KMS-11 (cell line): Measurements from ENCODE around the gene ADAMTS12.

Source experiments
- H2AFZ ChIP-seq: fragments of 200-600 bp; sonication (generic); 2 replicates; pipeline ENCODE4 v1.6.1; 2016; ENCODE audit warnings: antibody characterized with exemption, mixed run types, low read depth
- H3K27ac ChIP-seq: fragments of 200-600 bp; sonication (generic); 2 replicates; pipeline ENCODE4 v1.6.1; 2016; ENCODE audit warnings: mild to moderate bottlenecking, mixed run types
- H3K27me3 ChIP-seq: fragments of 200-600 bp; sonication (generic); 2 replicates; pipeline ENCODE4 v1.6.1; 2017; ENCODE audit warnings: mild to moderate bottlenecking, low read depth, mixed run types, moderate library complexity; ENCODE audit not compliant: insufficient read depth
- H3K36me3 ChIP-seq: fragments of 200-600 bp; sonication (generic); 2 replicates; pipeline ENCODE4 v1.6.1; 2017; ENCODE audit warnings: mild to moderate bottlenecking, mixed run types; ENCODE audit not compliant: insufficient read depth
- H3K4me1 ChIP-seq: fragments of 200-600 bp; sonication (generic); 2 replicates; pipeline ENCODE4 v1.6.1; 2016; ENCODE audit warnings: mild to moderate bottlenecking, low read depth, mixed run types; ENCODE audit not compliant: poor library complexity, severe bottlenecking
- H3K4me2 ChIP-seq: fragments of 200-600 bp; sonication (generic); 2 replicates; pipeline ENCODE4 v1.7.0; 2016; ENCODE audit warnings: mild to moderate bottlenecking, mixed run types
- H3K4me3 ChIP-seq: fragments of 200-600 bp; sonication (generic); IDR thresholded peaks from 2 replicates; pipeline ENCODE4 v1.6.1; 2017; ENCODE audit warnings: low read depth, low read length, mixed read lengths; ENCODE audit not compliant: insufficient read depth
- H3K79me2 ChIP-seq: fragments of 200-600 bp; sonication (generic); 2 replicates; pipeline ENCODE4 v1.6.1; 2016; ENCODE audit warnings: low read depth, mixed run types; ENCODE audit not compliant: insufficient read depth
- H3K9ac ChIP-seq: fragments of 200-600 bp; sonication (generic); 2 replicates; pipeline ENCODE4 v1.6.1; 2016; ENCODE audit warnings: mild to moderate bottlenecking, mixed run types
- H4K20me1 ChIP-seq: fragments of 200-600 bp; sonication (generic); 2 replicates; pipeline ENCODE4 v1.6.1; 2016; ENCODE audit warnings: mild to moderate bottlenecking, mixed run types; ENCODE audit not compliant: insufficient read depth
- TF ChIP-seq, protein P1 (sequence below): fragments of 200-600 bp; sonication (generic); conservative IDR thresholded peaks from 2 replicates; pipeline ENCODE4 v1.6.1; 2017; ENCODE audit warnings: low read depth, mild to moderate bottlenecking, antibody characterized with exemption, low read length, moderate library complexity, mixed read lengths

Gene ADAMTS12

DNA sequence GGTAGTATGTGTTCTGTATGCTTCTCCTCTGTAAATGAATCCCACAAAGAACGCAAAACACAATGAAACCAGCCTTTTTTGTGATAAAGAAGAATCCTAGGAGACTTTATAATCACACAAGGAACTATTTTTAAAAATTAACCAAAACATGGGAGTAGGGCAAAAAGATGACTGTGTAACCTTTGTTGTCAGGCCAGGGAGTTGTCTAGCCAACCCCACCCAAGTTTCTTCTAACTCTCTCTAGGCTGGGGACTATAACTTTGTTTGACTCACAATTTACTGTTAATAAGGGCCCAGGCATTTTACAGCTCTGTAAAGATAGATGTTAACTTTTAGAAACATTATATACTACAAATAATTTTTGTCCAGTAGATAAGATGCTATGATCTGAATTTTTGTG lies 176.1 kb downstream of the ADAMTS12 start:
- H3K9ac ChIP-seq: no peak overlapping the region
- TF ChIP-seq, protein P1, sequence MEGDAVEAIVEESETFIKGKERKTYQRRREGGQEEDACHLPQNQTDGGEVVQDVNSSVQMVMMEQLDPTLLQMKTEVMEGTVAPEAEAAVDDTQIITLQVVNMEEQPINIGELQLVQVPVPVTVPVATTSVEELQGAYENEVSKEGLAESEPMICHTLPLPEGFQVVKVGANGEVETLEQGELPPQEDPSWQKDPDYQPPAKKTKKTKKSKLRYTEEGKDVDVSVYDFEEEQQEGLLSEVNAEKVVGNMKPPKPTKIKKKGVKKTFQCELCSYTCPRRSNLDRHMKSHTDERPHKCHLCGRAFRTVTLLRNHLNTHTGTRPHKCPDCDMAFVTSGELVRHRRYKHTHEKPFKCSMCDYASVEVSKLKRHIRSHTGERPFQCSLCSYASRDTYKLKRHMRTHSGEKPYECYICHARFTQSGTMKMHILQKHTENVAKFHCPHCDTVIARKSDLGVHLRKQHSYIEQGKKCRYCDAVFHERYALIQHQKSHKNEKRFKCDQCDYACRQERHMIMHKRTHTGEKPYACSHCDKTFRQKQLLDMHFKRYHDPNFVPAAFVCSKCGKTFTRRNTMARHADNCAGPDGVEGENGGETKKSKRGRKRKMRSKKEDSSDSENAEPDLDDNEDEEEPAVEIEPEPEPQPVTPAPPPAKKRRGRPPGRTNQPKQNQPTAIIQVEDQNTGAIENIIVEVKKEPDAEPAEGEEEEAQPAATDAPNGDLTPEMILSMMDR: no peak

DNA sequence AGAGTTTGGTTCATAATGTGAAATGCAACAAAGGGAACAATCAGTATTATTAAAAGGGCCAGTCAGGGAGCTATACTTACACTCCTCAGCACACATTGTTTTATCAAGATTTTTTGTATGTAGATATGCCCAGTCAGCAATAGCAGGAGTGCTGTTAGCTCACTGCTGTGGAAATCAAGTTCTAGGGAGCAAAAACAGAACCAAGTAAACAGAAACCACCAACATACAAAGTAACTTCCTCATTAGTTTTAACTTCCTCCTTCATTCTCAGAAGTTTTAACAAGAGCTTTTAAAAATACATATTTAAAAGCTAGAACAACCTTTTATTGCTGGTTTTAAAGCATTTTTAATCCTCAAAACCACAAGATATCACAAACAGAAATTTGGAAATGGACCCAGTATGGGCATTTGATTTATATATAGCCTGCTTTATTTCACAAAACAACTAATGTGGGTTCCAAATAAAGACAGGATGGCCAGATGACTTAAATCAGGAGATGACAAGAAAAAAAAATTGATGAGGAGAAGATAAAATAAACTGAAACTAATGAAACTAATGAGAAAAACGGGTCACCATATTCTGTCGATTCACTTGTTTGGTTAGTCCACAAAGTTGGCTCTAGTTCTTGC lies 178.5 kb downstream of the ADAMTS12 start:
- Histone ChIP-seq H3K9ac (no peak overlapping the region), H3K4me1 (no peaks in the 10 kb centered on the region), H3K27ac (no peak overlapping the region), H4K20me1 (no peaks in the 10 kb centered on the region), H3K27me3 (no peaks in the 10 kb centered on the region), H3K36me3 (no peaks in the 10 kb centered on the region), H3K4me2 (no peak overlapping the region), H3K4me3 (no peak overlapping the region), H2AFZ (no peak overlapping the region), H3K79me2 (no peaks in the 10 kb centered on the region)
- TF ChIP-seq, protein P1: no peak

More for the DNA sequence above, 176.1 kb downstream of the ADAMTS12 start:
- Histone ChIP-seq H3K4me3 (no peak overlapping the region), H3K36me3 (no peaks in the 10 kb centered on the region), H3K4me2 (no peak overlapping the region), H3K4me1 (no peaks in the 10 kb centered on the region), H3K27me3 (no peaks in the 10 kb centered on the region), H4K20me1 (no peaks in the 10 kb centered on the region), H3K27ac (no peak overlapping the region), H3K79me2 (no peaks in the 10 kb centered on the region), H2AFZ (no peak overlapping the region)

DNA sequence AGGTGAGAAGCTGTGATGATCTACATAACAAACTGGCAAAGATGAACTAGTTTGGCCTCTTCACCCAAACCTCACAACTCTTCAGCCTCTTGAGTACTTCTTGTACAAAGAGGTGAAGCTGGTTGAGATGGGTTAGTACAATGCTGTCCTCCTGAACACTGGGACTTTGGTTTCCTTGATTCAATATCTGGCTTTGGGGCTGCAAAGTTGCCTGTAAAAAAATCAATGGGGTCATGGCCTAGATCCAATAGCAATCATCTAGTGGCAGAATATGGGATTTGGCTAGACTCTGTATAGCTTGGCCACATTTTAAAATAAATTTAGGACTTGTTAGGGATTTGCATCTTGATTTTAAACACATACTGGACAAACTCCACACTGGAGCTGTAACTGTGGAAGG lies 179.1 kb downstream of the ADAMTS12 start:
- TF ChIP-seq, protein P1: no peak
- no peaks in the 10 kb centered on the region for H3K27me3 ChIP-seq
- no peak overlapping the region for H3K27ac ChIP-seq
- no peak overlapping the region for H3K9ac ChIP-seq
- H3K36me3 ChIP-seq: no peaks in the 10 kb centered on the region
- no peaks in the 10 kb centered on the region for H3K79me2 ChIP-seq
- no peak overlapping the region for H3K4me3 ChIP-seq
- no peak overlapping the region for H2AFZ ChIP-seq
- no peaks in the 10 kb centered on the region for H4K20me1 ChIP-seq
- H3K4me1 ChIP-seq: no peaks in the 10 kb centered on the region
- no peak overlapping the region for H3K4me2 ChIP-seq

DNA sequence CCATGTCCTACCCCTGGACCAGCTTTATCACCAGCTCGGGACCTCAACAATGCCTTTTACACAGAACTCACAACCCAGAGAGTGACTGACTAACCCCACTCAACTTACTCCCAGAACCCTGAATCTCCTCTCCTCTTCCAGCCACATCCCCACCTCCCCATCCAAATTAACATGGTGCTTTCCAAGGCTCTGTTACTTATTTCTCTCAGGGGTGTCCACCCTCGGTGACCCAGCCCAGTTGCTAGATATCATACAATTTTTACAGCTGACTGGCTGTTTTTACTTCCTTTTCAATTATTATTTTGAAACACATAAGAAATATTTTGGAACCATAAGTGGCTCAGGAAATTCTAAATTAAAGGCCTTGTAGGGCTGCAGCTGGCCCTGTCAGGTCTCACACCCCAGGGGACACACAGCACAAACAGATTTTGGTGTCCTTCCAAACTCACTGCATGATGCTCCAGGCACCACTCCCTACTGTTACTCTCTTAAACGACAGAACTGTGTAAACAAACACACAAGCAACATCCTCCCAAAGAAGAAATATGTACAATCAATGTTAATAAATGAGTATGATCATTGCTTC lies 180.6 kb downstream of the ADAMTS12 start:
- Histone ChIP-seq H4K20me1 (no peaks in the 10 kb centered on the region), H3K27me3 (no peaks in the 10 kb centered on the region), H2AFZ (no peak overlapping the region), H3K27ac (no peak overlapping the region), H3K4me2 (no peak overlapping the region), H3K4me3 (no peak overlapping the region), H3K36me3 (no peaks in the 10 kb centered on the region), H3K9ac (no peak overlapping the region), H3K79me2 (no peaks in the 10 kb centered on the region), H3K4me1 (no peaks in the 10 kb centered on the region)
- TF ChIP-seq, protein P1: no peak
